Inflammatory macrophage treated with lipopolysaccharide for 4 hours (primary cell): ENCODE data around the gene HSBP1.

Experiments used
- DNase-seq: peaks from one replicate; pipeline ENCODE4 v3.0.0-alpha.2; 2020

HSBP1 gene

DNA sequence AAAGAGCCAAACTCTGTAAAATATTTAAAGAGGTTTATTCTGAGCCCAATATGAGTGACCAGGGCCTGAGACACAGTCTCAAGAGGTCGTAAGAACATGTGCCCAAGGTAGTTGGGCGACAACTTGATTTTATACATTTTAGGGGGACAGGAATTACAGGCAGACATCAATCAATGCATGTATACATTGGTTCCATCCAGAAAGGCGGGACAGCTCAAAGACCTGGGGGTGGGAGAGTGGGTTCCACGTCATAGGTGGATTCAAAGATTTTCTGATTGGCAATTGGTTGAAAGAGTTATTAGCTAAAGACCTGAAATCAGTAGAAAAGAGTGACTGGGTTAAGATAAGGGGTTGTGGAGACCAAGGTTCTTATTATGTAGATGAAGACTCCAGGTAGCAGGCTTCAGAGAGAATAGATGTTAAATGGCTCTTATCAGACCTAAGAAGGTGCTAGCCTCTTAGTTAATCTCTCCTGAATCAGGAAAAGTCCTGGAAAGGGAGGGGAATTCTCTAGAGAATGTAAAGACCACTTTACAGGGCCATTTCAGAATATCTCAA lies 32.4 kb downstream of the HSBP1 start:
- DNase-seq, result no peak

DNA sequence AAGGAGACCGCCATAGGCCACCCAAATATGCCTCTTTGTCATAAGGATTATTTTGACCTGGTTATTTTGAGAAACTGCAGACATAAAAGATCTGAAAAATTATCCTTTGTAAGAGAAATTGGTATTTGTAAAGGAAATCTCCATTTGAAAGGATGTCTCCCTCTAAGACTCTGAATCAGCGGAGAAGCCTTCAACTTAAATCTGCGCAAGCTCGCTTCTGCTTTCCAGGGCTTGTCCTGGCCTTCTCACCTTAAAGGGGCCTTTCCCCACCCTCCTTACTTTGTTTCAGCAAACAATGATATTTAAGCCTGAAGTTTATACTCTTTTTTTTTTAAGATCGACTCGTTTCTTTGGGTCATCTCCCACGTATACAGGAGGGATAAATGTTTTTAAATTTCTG lies 34.5 kb downstream of the HSBP1 start:
- DNase-seq, result no peak

DNA sequence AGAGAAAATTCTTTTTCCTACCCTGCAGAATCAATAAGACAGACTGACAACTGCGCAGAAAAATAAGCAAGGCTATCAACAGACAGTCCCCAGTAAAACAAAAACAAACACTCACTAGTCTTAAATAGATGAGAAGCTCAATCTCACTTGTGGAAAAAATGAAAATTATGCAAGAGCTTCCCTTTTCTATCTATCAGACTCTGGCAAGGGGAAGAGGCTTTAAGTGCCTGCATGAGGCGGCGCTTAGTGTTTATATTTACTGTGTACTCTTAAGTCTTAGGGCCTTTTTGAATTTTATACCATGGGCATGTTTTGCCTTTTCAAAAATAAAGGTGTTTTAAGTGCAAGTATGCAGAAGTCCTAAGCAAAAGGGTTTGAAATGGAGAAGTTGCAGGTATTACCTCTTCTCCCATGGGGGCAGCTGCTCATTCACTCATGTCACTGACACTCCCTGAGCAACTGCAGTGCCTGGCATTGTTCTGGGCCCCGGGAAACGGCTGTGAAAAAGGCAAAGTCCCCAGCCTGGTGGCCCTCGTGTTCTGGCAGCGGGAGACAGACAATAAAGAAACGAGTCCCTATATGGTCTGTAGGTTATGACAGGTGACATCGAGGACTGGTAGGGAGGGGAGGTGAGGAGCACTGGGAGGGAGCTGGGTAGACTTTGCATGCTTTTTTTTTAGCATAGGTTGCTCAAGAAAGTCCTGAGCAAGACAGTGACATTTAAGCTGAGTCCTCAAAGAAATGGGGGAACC lies 35.2 kb downstream of the HSBP1 start:
- DNase-seq, result peak; percentile 71

DNA sequence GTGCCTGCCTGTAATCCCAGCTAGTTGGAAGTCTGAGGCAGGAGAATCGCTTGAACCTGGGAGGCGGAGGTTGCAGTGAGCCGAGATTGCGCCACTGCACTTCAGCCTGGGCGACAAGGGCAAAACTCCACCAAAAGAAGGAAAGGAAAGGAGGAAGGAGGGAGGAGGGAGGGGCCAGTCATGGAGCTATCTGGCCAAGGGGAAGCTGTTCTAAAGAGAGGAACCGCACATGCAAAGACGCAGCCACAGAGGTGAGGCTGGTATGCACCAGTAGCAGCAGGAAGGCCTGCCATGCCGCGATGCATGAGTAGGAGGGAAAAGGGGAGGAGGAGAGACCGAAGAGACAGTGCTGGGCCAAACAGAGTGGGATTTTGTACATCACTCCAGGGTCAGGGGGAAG lies 35.9 kb downstream of the HSBP1 start:
- DNase-seq, result peak; percentile 25

DNA sequence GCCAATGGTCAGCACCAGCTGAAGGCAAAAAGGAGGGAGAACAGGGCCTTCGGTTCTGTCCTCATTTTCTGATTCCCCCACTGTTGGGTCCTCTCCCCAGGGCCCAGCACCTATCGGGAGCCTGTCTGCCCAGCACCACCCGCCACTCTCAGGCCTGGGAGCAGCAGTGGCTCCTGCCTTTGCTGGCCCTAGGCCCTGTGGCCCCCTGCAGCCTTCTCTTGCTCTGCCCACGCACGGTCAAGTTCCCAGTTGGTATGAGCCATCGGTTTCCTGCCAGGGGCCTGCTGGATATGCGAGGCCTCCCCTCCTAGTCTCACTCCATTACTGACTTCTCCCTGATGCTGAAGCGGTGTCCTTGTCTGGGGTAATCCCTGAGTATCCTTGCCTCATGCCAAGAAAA lies 37.5 kb downstream of the HSBP1 start:
- DNase-seq, result no peak

DNA sequence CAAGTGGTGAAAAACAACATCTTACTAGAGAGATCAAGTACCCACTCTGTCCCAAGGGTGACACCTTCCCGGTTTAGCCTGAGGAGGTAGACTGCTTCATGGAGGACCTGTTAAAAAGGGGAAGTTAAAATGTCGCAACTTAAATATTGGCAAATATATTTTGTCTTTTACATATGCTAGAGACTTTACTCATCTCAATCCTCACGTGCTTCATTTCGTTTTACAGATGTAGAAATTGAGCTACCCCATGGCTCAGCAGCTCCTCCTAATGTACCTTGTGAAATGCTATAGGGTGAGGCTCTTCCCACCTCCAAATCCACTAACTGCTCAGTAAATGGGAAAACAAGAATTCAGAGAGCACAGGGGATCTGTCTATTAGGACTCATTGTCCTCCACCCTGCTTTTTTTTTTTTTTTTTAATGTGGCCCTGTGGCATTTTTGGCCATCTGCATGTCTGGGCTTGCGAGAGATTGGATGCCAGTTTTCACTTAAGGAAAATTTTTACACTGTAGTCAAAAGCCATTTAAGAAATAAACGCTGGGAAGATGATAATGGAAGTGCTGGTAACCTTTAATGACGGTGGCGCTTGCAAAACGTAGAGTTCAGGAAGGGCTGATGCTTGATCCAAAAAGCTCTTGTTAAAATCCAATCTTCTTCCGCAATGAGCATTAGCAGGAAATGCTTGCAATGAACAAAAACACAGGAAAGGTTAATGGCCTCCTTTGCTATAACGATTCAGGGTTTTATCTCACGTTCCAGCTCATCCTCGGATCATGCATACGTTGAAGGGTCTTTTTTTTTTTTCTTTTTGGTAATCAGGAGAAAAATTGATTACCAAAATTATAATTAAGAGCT lies 39.8 kb downstream of the HSBP1 start:
- peak; percentile 93 for DNase-seq

DNA sequence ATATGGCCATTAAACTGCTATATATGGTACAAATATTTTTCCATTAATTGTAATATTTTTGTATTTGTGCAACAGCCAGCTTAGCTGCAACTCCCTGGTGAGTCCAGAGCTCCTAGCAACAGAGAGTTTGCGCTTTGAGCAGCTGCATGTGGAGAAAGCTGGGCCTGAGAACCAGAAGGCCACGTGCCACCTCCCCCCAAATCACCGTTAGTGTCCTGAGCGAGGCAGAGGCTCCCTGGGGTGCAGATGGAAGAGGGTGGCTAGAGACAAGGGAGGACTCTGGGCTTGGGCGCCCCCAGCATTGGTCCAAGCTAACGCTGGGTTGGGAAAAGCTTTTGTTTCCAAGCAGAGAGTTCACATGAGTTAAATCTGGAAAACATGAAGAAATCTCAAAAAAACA lies 41.6 kb downstream of the HSBP1 start:
- no peak for DNase-seq

DNA sequence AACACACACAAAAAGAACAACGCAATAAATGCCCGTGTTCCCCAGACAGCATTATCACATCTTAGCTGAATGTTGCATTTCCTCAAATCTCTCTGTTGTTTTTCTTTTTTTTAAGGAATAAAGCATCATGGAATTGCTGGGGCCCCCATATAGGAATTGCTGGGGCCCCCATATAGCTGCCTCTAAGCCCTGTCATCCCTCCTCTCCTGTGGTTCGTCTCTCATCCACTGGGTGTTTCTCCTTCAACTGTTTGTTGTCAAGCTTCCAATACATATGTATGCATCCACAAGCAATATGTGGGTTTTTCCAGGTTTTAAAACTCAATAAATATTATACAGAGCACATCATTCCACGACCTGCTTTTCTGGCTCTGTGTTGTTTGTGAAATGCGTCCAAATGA lies 43.2 kb downstream of the HSBP1 start:
- no peak for DNase-seq

DNA sequence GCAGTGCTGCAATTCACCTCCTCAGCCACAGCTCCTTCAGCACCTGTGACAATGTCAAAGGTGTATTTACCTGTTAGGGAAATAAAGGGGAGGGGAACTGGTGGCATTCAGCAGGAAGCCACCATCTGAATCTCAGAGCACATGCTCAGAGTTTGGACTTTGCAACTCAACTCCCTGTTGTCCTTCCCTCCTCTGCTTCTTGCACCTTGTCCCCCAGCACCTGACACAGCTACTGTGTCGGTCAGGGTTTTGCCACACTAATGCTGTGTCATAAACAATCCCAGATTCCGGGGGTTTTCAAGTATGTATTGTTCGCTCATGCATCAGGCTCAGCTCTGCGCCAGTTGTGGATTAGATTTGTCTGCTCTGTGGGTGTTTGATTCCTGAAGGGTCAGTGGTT lies 43.7 kb downstream of the HSBP1 start:
- DNase-seq, result no peak

DNA sequence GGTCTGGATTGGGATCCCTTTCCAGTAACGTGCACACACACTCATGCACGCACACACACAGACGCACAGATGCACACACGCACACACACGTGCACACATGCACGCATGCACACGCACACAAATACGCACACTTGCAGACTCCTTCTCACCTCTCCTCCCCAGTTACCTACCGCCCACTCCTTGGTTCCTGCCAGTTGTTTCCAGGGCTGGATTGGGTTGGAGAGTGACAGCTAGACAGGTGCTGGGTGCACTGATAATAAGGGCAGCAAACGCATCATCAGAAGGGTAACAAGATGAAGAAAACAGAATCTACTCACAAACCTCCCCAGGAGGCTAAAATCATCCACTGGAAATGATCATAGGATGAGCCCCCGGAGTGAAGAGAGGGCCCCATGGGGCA lies 45.0 kb downstream of the HSBP1 start:
- DNase-seq, result no peak

DNA sequence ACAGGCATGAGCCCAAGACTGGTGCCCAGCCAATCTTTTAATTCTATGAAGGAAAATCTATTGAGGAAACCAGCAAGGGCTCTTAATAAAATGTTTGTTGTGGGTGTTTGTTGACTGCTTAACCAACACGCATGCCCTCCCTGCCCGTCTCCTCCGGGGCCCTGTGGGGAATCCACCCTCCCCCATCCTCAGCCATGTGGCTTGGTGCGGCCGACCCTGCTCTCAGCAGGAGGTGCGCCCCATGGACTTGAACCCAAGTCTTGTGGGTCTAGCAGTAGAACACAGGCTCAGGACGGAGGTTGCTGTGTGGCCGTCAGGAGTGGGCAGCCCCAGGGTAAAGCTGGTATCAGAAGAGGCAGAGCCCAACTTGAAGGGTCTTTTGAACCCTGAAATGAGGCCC lies 46.1 kb downstream of the HSBP1 start:
- no peak for DNase-seq

DNA sequence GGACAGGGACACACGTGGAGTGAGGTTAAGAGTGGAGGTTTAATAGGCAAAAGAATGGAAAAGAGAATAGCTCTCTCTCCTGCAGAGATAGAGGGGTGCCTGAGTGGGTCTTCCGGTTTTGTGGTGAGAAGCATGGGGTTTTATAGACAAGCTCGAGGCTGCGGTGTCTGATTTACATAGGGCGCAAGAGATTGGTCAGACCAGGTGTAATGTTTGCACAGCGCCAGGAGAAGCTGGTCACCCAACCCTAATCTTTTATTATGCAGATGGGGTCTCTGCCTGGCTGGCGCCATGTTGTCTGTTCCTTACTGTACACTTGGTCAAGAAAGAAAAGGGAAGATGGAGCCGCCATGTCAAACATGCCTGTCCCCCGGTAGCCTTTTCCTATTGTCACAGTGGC lies 46.6 kb downstream of the HSBP1 start:
- no peak for DNase-seq

DNA sequence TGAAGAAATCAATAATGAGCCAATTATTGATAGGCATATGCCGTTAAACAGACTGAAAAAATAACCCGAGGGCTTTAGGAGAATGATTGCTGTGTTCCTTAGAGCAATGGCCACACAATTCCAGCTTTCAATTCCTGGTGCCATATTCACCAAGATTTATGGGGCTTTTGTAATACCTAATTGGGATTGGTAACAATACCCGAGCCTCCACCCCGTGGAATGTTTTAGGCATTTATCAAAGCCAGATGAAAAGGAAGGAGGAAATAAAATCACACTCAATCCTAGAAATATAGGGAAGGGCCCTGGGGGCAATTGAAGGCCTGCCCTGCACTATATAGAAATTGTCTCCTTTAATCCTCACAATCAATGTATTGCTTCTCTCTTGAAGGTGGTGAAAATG lies 49.0 kb downstream of the HSBP1 start:
- DNase-seq, result no peak

DNA sequence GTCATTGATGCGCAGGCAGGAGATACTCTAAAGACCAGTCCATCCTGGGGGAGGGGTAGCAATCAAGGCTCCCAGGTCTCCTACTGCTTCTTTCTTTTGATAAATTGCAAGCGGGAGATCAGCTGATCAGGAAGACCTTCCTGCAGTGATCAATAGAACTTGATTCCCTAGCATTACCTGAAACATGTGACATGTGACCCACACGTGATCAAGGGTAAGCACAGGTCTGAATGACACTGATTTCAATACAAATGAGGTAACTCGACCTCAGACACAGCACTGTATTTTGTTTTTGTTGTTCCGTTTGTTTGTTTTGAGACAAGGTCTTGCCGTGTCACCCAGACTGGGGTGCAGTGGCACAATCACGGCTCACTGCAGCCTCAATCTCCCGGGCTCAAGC lies 51.5 kb downstream of the HSBP1 start:
- DNase-seq, result no peak

DNA sequence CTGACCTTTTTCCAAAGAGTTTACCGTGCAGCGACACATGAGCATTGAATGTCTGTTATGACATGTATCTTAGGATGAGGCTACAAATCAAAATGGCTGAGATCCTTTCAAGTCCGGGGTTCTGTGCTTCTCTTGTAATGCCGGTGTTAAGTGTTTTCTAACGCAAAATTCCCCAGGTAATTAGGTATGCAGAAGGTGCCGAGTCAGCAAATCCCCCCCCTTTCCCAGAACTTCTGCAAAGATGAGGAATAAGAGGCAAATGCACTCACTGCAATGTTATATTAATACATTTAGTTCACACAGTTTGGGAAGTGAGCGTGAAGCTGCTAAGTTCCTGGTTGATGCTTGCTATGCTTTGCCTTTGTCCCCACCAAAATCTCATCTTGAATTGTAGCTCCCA lies 54.9 kb downstream of the HSBP1 start:
- no peak for DNase-seq

DNA sequence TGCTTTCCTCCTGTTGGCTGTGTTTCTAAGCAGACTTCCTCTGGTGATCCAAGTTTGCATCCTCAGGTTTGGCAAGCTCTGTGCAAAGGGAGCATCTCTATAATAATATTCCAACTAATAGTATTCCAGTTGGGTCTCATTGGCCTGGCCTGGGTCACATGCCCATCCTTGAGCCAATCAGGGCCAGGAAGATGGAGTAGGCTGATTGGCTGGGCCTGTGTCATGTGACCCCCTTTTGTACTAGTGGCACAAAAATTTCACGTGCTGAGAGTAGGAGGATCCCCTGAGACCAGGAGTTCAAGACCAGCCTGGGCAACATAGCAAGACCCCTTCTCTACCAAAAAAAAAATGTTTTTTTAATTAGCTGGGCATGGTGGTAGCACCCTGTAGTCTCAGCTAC lies 55.9 kb downstream of the HSBP1 start:
- no peak for DNase-seq
